ENCODE results near the gene C1orf87.

DNA sequence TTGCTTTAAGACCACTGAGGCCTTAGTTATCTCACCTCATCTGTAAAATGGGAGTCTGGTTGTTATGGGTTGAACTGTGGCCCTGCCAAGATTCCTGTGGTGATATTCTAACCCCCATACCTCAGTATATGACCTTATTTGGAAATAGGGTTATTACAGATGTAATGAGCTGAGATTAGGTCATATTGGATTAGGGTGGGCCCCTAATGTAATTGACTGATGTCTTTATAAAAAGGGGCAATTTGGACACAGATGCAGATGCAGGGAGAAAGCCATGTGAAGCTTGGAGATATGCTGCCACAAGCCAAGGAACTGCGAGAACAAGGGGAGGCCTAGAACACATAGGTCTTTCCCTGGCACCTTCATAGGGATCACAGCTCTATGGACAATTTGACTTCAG, 3.9 kb downstream of the C1orf87 start:
- TF ChIP-seq, protein P1, sequence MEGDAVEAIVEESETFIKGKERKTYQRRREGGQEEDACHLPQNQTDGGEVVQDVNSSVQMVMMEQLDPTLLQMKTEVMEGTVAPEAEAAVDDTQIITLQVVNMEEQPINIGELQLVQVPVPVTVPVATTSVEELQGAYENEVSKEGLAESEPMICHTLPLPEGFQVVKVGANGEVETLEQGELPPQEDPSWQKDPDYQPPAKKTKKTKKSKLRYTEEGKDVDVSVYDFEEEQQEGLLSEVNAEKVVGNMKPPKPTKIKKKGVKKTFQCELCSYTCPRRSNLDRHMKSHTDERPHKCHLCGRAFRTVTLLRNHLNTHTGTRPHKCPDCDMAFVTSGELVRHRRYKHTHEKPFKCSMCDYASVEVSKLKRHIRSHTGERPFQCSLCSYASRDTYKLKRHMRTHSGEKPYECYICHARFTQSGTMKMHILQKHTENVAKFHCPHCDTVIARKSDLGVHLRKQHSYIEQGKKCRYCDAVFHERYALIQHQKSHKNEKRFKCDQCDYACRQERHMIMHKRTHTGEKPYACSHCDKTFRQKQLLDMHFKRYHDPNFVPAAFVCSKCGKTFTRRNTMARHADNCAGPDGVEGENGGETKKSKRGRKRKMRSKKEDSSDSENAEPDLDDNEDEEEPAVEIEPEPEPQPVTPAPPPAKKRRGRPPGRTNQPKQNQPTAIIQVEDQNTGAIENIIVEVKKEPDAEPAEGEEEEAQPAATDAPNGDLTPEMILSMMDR (IDR thresholded peaks at IDR 0.05; ENCODE audit: extremely low read depth in 1 of 2, insufficient read depth in 1 of 2, low read depth in 1 of 2, low read length in 2 of 2), result no peak
- TF ChIP-seq POLR2AphosphoS5 (IDR thresholded peaks at IDR 0.05; ENCODE audit: insufficient read depth, low read depth, low read length) (no peak), EZH2 (IDR thresholded peaks at IDR 0.05; ENCODE audit: borderline replicate concordance, low read depth, low read length, severe bottlenecking) (no peak)
- TF ChIP-seq, protein P2, sequence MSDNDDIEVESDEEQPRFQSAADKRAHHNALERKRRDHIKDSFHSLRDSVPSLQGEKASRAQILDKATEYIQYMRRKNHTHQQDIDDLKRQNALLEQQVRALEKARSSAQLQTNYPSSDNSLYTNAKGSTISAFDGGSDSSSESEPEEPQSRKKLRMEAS (IDR thresholded peaks at IDR 0.05; ENCODE audit: insufficient read depth, insufficient read length), result no peak

Data from endothelial cell of umbilical vein (primary cell).